ENCODE measurements around the gene SMIM41.

DNA sequence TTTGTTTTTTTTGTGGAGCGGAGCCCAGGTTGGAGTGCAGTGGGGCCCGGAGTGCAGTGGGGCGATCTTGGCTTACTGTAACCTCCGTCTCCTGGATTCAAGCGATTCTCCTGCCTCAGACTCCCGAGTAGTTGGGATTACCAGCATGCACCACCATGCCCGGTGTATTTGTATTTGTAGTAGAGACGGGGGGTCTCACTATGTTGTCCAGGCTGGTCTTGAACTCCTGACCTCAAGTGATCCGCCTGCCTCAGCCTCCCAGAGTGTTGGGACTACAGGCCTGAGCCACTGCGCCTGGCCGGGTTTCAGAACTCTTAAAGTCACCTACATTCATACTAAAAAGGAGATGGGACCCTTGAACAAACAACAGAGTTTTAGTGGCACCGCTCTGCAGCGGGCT lies 59.6 kb downstream of the SMIM41 start:
- TF ChIP-seq TCF7L2 (IDR thresholded peaks at IDR 0.05; ENCODE audit: low read depth, low read length) (no peak), POLR2AphosphoS5 (IDR thresholded peaks at IDR 0.05; ENCODE audit: low read depth, low read length) (no peak)
- TF ChIP-seq, protein P1, sequence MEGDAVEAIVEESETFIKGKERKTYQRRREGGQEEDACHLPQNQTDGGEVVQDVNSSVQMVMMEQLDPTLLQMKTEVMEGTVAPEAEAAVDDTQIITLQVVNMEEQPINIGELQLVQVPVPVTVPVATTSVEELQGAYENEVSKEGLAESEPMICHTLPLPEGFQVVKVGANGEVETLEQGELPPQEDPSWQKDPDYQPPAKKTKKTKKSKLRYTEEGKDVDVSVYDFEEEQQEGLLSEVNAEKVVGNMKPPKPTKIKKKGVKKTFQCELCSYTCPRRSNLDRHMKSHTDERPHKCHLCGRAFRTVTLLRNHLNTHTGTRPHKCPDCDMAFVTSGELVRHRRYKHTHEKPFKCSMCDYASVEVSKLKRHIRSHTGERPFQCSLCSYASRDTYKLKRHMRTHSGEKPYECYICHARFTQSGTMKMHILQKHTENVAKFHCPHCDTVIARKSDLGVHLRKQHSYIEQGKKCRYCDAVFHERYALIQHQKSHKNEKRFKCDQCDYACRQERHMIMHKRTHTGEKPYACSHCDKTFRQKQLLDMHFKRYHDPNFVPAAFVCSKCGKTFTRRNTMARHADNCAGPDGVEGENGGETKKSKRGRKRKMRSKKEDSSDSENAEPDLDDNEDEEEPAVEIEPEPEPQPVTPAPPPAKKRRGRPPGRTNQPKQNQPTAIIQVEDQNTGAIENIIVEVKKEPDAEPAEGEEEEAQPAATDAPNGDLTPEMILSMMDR (IDR thresholded peaks at IDR 0.05) = no peak
- TF ChIP-seq, protein P2, sequence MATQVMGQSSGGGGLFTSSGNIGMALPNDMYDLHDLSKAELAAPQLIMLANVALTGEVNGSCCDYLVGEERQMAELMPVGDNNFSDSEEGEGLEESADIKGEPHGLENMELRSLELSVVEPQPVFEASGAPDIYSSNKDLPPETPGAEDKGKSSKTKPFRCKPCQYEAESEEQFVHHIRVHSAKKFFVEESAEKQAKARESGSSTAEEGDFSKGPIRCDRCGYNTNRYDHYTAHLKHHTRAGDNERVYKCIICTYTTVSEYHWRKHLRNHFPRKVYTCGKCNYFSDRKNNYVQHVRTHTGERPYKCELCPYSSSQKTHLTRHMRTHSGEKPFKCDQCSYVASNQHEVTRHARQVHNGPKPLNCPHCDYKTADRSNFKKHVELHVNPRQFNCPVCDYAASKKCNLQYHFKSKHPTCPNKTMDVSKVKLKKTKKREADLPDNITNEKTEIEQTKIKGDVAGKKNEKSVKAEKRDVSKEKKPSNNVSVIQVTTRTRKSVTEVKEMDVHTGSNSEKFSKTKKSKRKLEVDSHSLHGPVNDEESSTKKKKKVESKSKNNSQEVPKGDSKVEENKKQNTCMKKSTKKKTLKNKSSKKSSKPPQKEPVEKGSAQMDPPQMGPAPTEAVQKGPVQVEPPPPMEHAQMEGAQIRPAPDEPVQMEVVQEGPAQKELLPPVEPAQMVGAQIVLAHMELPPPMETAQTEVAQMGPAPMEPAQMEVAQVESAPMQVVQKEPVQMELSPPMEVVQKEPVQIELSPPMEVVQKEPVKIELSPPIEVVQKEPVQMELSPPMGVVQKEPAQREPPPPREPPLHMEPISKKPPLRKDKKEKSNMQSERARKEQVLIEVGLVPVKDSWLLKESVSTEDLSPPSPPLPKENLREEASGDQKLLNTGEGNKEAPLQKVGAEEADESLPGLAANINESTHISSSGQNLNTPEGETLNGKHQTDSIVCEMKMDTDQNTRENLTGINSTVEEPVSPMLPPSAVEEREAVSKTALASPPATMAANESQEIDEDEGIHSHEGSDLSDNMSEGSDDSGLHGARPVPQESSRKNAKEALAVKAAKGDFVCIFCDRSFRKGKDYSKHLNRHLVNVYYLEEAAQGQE (IDR thresholded peaks at IDR 0.05; ENCODE audit: insufficient read depth in 1 of 2, low read depth in 2 of 2, low read length in 1 of 2) = no peak

All from Panc1 (cell line).